WTC11 (cell line): ENCODE measurements around the gene ARHGEF17.

Experiments used
- IRF2 ChIP-seq: sonication (generic); formaldehyde crosslinking; IDR thresholded peaks from 2 replicates; pipeline ENCODE4 v1.8.0; 2022; ENCODE audit warnings: low read depth, missing genetic modification reagents, borderline replicate concordance
- TEAD1 ChIP-seq: sonication (generic); formaldehyde crosslinking; IDR thresholded peaks from 2 replicates; pipeline ENCODE4 v1.8.0; 2022; ENCODE audit warnings: mild to moderate bottlenecking, missing genetic modification reagents
- ZBTB21 ChIP-seq: sonication (generic); formaldehyde crosslinking; IDR thresholded peaks from 2 replicates; pipeline ENCODE4 v1.8.1; 2023; ENCODE audit warnings: mild to moderate bottlenecking, missing genetic modification reagents, borderline replicate concordance
- TF ChIP-seq, protein P1 (sequence below): sonication (generic); formaldehyde crosslinking; IDR thresholded peaks from 2 replicates; pipeline ENCODE4 v1.8.0; 2022; ENCODE audit warnings: mild to moderate bottlenecking, missing genetic modification reagents
- TF ChIP-seq, protein P2 (sequence below): fragments of 200-600 bp; IDR thresholded peaks from 2 replicates; pipeline ENCODE4 v1.8.0; 2022; ENCODE audit warnings: antibody characterized with exemption
- TF ChIP-seq, protein P3 (sequence below): sonication (generic); formaldehyde crosslinking; IDR thresholded peaks from 2 replicates; pipeline ENCODE4 v1.8.1; 2023; ENCODE audit warnings: mild to moderate bottlenecking, moderate library complexity, missing genetic modification reagents
- TF ChIP-seq, protein P4 (sequence below): sonication (generic); formaldehyde crosslinking; IDR thresholded peaks from 2 replicates; pipeline ENCODE4 v1.8.0; 2022; ENCODE audit warnings: mild to moderate bottlenecking, missing genetic modification reagents
- TF ChIP-seq, protein P5 (sequence below): sonication (generic); formaldehyde crosslinking; IDR thresholded peaks from 2 replicates; pipeline ENCODE4 v1.8.1; 2022; ENCODE audit warnings: missing genetic modification reagents, borderline replicate concordance

DNA sequence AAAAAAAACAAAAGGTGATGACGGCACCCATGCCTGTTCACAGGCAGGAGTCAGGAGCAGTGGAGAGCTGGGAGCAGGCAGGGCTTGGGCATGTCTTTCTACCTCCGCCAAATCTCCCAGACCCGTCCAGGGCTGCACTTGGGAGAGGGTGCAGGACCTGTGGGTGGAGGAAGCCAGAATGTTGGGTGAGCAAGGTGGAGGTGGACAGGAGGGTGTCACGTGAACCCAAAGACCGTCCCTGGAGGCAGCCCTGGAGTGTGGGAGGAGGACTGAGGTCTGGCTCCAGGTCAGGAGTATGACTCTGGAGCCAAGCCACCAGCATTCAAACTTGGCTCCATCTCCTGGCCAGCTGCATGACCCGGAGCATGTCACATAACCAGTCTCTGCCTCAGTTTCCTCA lies 41.6 kb downstream of the ARHGEF17 start:
- TF ChIP-seq, protein P1, sequence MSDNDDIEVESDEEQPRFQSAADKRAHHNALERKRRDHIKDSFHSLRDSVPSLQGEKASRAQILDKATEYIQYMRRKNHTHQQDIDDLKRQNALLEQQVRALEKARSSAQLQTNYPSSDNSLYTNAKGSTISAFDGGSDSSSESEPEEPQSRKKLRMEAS = no peak
- no peak for TF ChIP-seq TEAD1 (CRISPR knock-in tag)
- TF ChIP-seq, protein P2, sequence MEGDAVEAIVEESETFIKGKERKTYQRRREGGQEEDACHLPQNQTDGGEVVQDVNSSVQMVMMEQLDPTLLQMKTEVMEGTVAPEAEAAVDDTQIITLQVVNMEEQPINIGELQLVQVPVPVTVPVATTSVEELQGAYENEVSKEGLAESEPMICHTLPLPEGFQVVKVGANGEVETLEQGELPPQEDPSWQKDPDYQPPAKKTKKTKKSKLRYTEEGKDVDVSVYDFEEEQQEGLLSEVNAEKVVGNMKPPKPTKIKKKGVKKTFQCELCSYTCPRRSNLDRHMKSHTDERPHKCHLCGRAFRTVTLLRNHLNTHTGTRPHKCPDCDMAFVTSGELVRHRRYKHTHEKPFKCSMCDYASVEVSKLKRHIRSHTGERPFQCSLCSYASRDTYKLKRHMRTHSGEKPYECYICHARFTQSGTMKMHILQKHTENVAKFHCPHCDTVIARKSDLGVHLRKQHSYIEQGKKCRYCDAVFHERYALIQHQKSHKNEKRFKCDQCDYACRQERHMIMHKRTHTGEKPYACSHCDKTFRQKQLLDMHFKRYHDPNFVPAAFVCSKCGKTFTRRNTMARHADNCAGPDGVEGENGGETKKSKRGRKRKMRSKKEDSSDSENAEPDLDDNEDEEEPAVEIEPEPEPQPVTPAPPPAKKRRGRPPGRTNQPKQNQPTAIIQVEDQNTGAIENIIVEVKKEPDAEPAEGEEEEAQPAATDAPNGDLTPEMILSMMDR = no peak
- TF ChIP-seq, protein P3, sequence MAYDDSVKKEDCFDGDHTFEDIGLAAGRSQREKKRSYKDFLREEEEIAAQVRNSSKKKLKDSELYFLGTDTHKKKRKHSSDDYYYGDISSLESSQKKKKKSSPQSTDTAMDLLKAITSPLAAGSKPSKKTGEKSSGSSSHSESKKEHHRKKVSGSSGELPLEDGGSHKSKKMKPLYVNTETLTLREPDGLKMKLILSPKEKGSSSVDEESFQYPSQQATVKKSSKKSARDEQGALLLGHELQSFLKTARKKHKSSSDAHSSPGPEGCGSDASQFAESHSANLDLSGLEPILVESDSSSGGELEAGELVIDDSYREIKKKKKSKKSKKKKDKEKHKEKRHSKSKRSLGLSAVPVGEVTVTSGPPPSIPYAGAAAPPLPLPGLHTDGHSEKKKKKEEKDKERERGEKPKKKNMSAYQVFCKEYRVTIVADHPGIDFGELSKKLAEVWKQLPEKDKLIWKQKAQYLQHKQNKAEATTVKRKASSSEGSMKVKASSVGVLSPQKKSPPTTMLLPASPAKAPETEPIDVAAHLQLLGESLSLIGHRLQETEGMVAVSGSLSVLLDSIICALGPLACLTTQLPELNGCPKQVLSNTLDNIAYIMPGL (CRISPR knock-in tag) = no peak
- TF ChIP-seq, protein P4, sequence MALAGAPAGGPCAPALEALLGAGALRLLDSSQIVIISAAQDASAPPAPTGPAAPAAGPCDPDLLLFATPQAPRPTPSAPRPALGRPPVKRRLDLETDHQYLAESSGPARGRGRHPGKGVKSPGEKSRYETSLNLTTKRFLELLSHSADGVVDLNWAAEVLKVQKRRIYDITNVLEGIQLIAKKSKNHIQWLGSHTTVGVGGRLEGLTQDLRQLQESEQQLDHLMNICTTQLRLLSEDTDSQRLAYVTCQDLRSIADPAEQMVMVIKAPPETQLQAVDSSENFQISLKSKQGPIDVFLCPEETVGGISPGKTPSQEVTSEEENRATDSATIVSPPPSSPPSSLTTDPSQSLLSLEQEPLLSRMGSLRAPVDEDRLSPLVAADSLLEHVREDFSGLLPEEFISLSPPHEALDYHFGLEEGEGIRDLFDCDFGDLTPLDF (CRISPR knock-in tag) = no peak
- TF ChIP-seq, protein P5, sequence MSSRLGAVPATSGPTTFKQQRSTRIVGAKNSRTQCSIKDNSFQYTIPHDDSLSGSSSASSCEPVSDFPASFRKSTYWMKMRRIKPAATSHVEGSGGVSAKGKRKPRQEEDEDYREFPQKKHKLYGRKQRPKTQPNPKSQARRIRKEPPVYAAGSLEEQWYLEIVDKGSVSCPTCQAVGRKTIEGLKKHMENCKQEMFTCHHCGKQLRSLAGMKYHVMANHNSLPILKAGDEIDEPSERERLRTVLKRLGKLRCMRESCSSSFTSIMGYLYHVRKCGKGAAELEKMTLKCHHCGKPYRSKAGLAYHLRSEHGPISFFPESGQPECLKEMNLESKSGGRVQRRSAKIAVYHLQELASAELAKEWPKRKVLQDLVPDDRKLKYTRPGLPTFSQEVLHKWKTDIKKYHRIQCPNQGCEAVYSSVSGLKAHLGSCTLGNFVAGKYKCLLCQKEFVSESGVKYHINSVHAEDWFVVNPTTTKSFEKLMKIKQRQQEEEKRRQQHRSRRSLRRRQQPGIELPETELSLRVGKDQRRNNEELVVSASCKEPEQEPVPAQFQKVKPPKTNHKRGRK (CRISPR knock-in tag) = no peak
- TF ChIP-seq ZBTB21 (CRISPR knock-in tag) = no peak
- TF ChIP-seq IRF2 = no peak
